Neural progenitor cell (in vitro differentiated cells): ENCODE measurements around the gene JCAD. TPM values are rescaled to one million over a fixed set of nuclear protein-coding genes. Genes with fewer than 3 reads are reported as not detected.

ENCODE experiments used
- DNase-seq: peaks from one replicate; pipeline ENCODE4 v3.0.0-alpha.2; 2016; ENCODE audit warnings: low spot score
- H2AFZ ChIP-seq: fragments of 200-600 bp; sonication (generic); replicated peaks from 2 replicates; pipeline ENCODE4 v1.6.1; 2016; ENCODE audit warnings: antibody characterized with exemption
- H3F3A ChIP-seq: fragments of 200-600 bp; sonication (generic); 2 replicates; pipeline ENCODE4 v1.6.1; 2016; ENCODE audit warnings: antibody characterized with exemption, low read depth
- H3K27ac ChIP-seq: fragments of 200-600 bp; sonication (generic); 2 replicates; pipeline ENCODE4 v1.5.1; 2016; ENCODE audit warnings: mild to moderate bottlenecking
- H3K27me3 ChIP-seq: fragments of 200-600 bp; sonication (generic); 2 replicates; pipeline ENCODE4 v1.6.1; 2016; ENCODE audit warnings: mild to moderate bottlenecking, moderate library complexity
- H3K36me3 ChIP-seq: fragments of 200-600 bp; sonication (generic); 2 replicates; pipeline ENCODE4 v1.5.1; 2016
- H3K4me1 ChIP-seq: fragments of 200-600 bp; sonication (generic); 2 replicates; pipeline ENCODE4 v1.6.1; 2016; ENCODE audit warnings: mixed run types
- H3K4me2 ChIP-seq: fragments of 200-600 bp; sonication (generic); 2 replicates; pipeline ENCODE4 v1.6.1; 2016
- H3K4me3 ChIP-seq: fragments of 200-600 bp; sonication (generic); 2 replicates; pipeline ENCODE4 v1.5.1; 2016
- H3K79me2 ChIP-seq: fragments of 200-600 bp; sonication (generic); 2 replicates; pipeline ENCODE4 v1.6.1; 2016; ENCODE audit warnings: low read depth
- H3K9ac ChIP-seq: fragments of 200-600 bp; sonication (generic); 2 replicates; pipeline ENCODE4 v1.6.1; 2016
- H3K9me3 ChIP-seq: fragments of 200-600 bp; sonication (generic); 2 replicates; pipeline ENCODE4 v1.5.1; 2016; ENCODE audit warnings: low read depth
- H4K20me1 ChIP-seq: fragments of 200-600 bp; sonication (generic); 2 replicates; pipeline ENCODE4 v1.6.1; 2016; ENCODE audit warnings: low read depth
- H3K27ac Mint-ChIP-seq: 3 replicates; pipeline ENCODE4 v1.8.0; 2021; ENCODE audit warnings: mixed read lengths
- H3K27me3 Mint-ChIP-seq: 2 replicates; pipeline ENCODE4 v1.8.0; 2022; ENCODE audit warnings: low read depth, mild to moderate bottlenecking, inconsistent platforms, moderate library complexity, mixed read lengths; ENCODE audit not compliant: insufficient read depth
- H3K36me3 Mint-ChIP-seq: 3 replicates; pipeline ENCODE4 v1.8.0; 2021; ENCODE audit warnings: mixed read lengths
- H3K4me1 Mint-ChIP-seq: 3 replicates; pipeline ENCODE4 v1.8.0; 2021; ENCODE audit warnings: mixed read lengths
- H3K4me3 Mint-ChIP-seq: 3 replicates; pipeline ENCODE4 v1.8.0; 2021; ENCODE audit warnings: mild to moderate bottlenecking, moderate library complexity, mixed read lengths
- H3K9me3 Mint-ChIP-seq: 3 replicates; pipeline ENCODE4 v1.8.0; 2020; ENCODE audit warnings: mixed read lengths
- EZH2 ChIP-seq: fragments of 200-600 bp; sonication (generic); IDR thresholded peaks from 2 replicates; pipeline ENCODE4 v1.6.1; 2017; ENCODE audit warnings: antibody characterized with exemption, mild to moderate bottlenecking, moderate library complexity
- EZH2phosphoT487 ChIP-seq: fragments of 200-600 bp; sonication (generic); IDR thresholded peaks from 2 replicates; pipeline ENCODE4 v1.6.1; 2017; ENCODE audit warnings: antibody characterized with exemption
- total RNA-seq: library from RNA; depleted of rRNA; stranded (reverse); fragments of >200 nt; gene quantifications from 2 replicates; pipeline ENCODE4 v1.2.3, GENCODE V29; 2015; ENCODE audit warnings: low replicate concordance
- TF ChIP-seq, protein P1 (sequence below): fragments of 200-600 bp; sonication (generic); IDR thresholded peaks from 2 replicates; pipeline ENCODE4 v1.5.1; 2017; ENCODE audit warnings: antibody characterized with exemption, mild to moderate bottlenecking

The JCAD gene
- total RNA-seq, 1 donor from 2014 or later = 1.3 TPM

DNA sequence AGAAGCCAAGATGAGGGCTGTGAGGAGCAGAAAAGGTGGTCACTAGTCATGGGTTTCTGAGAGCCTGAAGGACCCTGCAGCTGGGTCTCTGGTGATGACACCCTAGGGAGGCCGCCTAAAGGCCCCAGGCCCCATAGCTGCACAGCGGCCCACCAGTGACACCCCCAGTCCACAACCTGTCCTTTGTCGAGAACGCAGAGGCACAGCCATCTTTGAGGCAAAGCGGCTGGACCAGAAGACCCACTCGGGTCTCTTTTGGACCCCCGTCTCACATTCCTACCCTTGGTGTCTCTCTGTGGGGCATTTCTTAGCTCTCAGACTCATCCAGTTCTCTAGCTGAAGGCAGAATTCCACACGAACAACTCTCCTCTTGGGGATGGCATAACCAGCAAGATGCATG lies 18.8 kb downstream of the JCAD start:
- no peaks in the 10 kb centered on the region for H3K9me3 Mint-ChIP-seq
- no peaks in the 10 kb centered on the region for H3K36me3 ChIP-seq
- H3K9me3 ChIP-seq = no peaks in the 10 kb centered on the region
- H3K4me3 ChIP-seq = no peak overlapping the region
- H4K20me1 ChIP-seq = no peaks in the 10 kb centered on the region
- TF ChIP-seq EZH2phosphoT487 = no peak
- no peak for TF ChIP-seq EZH2
- TF ChIP-seq, protein P1, sequence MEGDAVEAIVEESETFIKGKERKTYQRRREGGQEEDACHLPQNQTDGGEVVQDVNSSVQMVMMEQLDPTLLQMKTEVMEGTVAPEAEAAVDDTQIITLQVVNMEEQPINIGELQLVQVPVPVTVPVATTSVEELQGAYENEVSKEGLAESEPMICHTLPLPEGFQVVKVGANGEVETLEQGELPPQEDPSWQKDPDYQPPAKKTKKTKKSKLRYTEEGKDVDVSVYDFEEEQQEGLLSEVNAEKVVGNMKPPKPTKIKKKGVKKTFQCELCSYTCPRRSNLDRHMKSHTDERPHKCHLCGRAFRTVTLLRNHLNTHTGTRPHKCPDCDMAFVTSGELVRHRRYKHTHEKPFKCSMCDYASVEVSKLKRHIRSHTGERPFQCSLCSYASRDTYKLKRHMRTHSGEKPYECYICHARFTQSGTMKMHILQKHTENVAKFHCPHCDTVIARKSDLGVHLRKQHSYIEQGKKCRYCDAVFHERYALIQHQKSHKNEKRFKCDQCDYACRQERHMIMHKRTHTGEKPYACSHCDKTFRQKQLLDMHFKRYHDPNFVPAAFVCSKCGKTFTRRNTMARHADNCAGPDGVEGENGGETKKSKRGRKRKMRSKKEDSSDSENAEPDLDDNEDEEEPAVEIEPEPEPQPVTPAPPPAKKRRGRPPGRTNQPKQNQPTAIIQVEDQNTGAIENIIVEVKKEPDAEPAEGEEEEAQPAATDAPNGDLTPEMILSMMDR = no peak
- H3K79me2 ChIP-seq = no peaks in the 10 kb centered on the region
- H3K4me3 Mint-ChIP-seq = no peak overlapping the region
- no peak overlapping the region for H2AFZ ChIP-seq
- peaks cover 5% of the 10 kb centered on the region for H3K36me3 Mint-ChIP-seq
- H3F3A ChIP-seq = peaks cover under 1% of the 10 kb centered on the region
- DNase-seq = no peak
- H3K27ac ChIP-seq = no peak overlapping the region
- peaks cover 5% of the 10 kb centered on the region for H3K27me3 Mint-ChIP-seq
- H3K27me3 ChIP-seq = no peaks in the 10 kb centered on the region
- peaks cover 5% of the 10 kb centered on the region for H3K4me1 ChIP-seq
- peaks cover 6% of the 10 kb centered on the region for H3K4me1 Mint-ChIP-seq
- H3K4me2 ChIP-seq = no peak overlapping the region
- no peak overlapping the region for H3K9ac ChIP-seq
- H3K27ac Mint-ChIP-seq = no peak overlapping the region

- no peaks in the 10 kb centered on the region for H3K9me3 Mint-ChIP-seq
- H3K27me3 Mint-ChIP-seq = peaks cover 5% of the 10 kb centered on the region
- TF ChIP-seq, protein P1 = no peak
- TF ChIP-seq EZH2 = no peak
- TF ChIP-seq EZH2phosphoT487 = no peak
- H3F3A ChIP-seq = no peaks in the 10 kb centered on the region
- no peaks in the 10 kb centered on the region for H3K36me3 ChIP-seq
- H3K4me3 ChIP-seq = no peak overlapping the region
- peaks cover 5% of the 10 kb centered on the region for H3K36me3 Mint-ChIP-seq
- H3K79me2 ChIP-seq = no peaks in the 10 kb centered on the region
- H2AFZ ChIP-seq = no peak overlapping the region
- H3K4me1 ChIP-seq = peaks cover 3% of the 10 kb centered on the region
- H4K20me1 ChIP-seq = no peaks in the 10 kb centered on the region
- no peaks in the 10 kb centered on the region for H3K27me3 ChIP-seq
- H3K27ac Mint-ChIP-seq = no peak overlapping the region
- DNase-seq = no peak
- no peaks in the 10 kb centered on the region for H3K9me3 ChIP-seq
- no peak overlapping the region for H3K4me3 Mint-ChIP-seq
- no peak overlapping the region for H3K9ac ChIP-seq
- no peak overlapping the region for H3K4me2 ChIP-seq
- no peak overlapping the region for H3K27ac ChIP-seq
- peaks cover 6% of the 10 kb centered on the region for H3K4me1 Mint-ChIP-seq
Observed at GRCh38 chr10:30039988-30040387, 19.4 kb downstream of the JCAD start.

DNA sequence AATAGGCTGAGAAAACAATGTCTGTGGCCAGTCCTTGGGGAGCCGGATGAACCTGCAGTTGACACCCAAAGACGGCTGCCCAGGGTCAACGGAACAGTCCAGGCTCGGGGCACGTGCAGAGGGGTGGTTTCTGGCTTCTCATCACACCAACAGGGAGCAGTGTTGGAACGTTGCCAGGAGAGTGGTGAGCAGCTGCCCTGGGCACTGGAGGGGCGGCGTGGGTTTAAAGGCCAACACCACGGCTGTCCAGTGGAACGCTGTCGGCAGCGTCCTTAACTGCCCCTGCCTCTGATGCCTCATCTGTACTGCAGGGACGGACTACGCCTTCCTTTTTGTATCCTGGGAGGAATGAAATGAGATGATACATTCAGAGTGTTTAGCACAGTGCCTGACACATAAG lies 19.8 kb downstream of the JCAD start:
- H3K4me2 ChIP-seq = no peak overlapping the region
- H3F3A ChIP-seq = no peaks in the 10 kb centered on the region
- H3K79me2 ChIP-seq = no peaks in the 10 kb centered on the region
- peaks cover 7% of the 10 kb centered on the region for H3K4me1 ChIP-seq
- H3K4me3 Mint-ChIP-seq = no peak overlapping the region
- DNase-seq = no peak
- H4K20me1 ChIP-seq = no peaks in the 10 kb centered on the region
- no peak overlapping the region for H3K4me3 ChIP-seq
- no peak overlapping the region for H3K9ac ChIP-seq
- H3K9me3 Mint-ChIP-seq = no peaks in the 10 kb centered on the region
- H3K9me3 ChIP-seq = no peaks in the 10 kb centered on the region
- H3K27me3 ChIP-seq = no peaks in the 10 kb centered on the region
- no peaks in the 10 kb centered on the region for H3K36me3 ChIP-seq
- no peak overlapping the region for H3K27ac Mint-ChIP-seq
- peaks cover 8% of the 10 kb centered on the region for H3K4me1 Mint-ChIP-seq
- TF ChIP-seq, protein P1 = no peak
- TF ChIP-seq EZH2 = no peak
- H3K27ac ChIP-seq = no peak overlapping the region
- H3K27me3 Mint-ChIP-seq = peaks cover 5% of the 10 kb centered on the region
- peaks cover 5% of the 10 kb centered on the region for H3K36me3 Mint-ChIP-seq
- no peak overlapping the region for H2AFZ ChIP-seq
